GM18951 (cell line): ENCODE measurements around the gene NPAS3.

Source experiments
- POLR2A ChIP-seq: IDR thresholded peaks from 4 replicates; pipeline ENCODE4 v1.6.1; 2011; ENCODE audit warnings: mild to moderate bottlenecking; ENCODE audit not compliant: insufficient read length, insufficient read depth; ENCODE audit errors: extremely low read depth
- in situ Hi-C: fragments of 300-500 bp; cut with MboI; formaldehyde crosslinking; loops from one replicate; pipeline ENCODE4 v1.12.0; 2022; ENCODE audit warnings: low sequenced_read_pairs, mixed read lengths, inconsistent platforms; ENCODE audit not compliant: unreplicated experiment

The NPAS3 gene

GRCh38 chr14:33471776-33472175 lies 533.1 kb downstream of the NPAS3 start:
- in situ Hi-C loops: loop anchor here (10.0 kb wide), 1 partner anchor 323 kb away; no protein-coding TSS in a partner anchor
- no peak for TF ChIP-seq POLR2A

GRCh38 chr14:33475623-33476022 lies 536.9 kb downstream of the NPAS3 start:
- no peak for TF ChIP-seq POLR2A
- in situ Hi-C loops: loop anchor here (10.0 kb wide), 1 partner anchor 319 kb away; no protein-coding TSS in a partner anchor

- in situ Hi-C loops: loop anchor here (10.0 kb wide), 1 partner anchor 317 kb away; no protein-coding TSS in a partner anchor
- no peak for TF ChIP-seq POLR2A
These were observed 539.1 kb downstream of the NPAS3 start for GRCh38 chr14:33477797-33478196.

GRCh38 chr14:33480071-33480886 lies 541.6 kb downstream of the NPAS3 start:
- TF ChIP-seq POLR2A: no peak
- in situ Hi-C loops: no loop called here

- TF ChIP-seq POLR2A: no peak
- in situ Hi-C loops: no loop called here
These were observed 542.2 kb downstream of the NPAS3 start for GRCh38 chr14:33480887-33481184.

GRCh38 chr14:33483110-33483509 lies 544.4 kb downstream of the NPAS3 start:
- in situ Hi-C loops: no loop called here
- TF ChIP-seq POLR2A: no peak

GRCh38 chr14:33483541-33483940 lies 544.9 kb downstream of the NPAS3 start:
- no peak for TF ChIP-seq POLR2A
- in situ Hi-C loops: no loop called here

- in situ Hi-C loops: no loop called here
- TF ChIP-seq POLR2A: no peak
These were observed 545.6 kb downstream of the NPAS3 start for GRCh38 chr14:33484264-33484663.

GRCh38 chr14:33486332-33486890 lies 547.7 kb downstream of the NPAS3 start:
- in situ Hi-C loops: no loop called here
- no peak for TF ChIP-seq POLR2A

GRCh38 chr14:33488582-33488981 lies 549.9 kb downstream of the NPAS3 start:
- in situ Hi-C loops: no loop called here
- no peak for TF ChIP-seq POLR2A

- TF ChIP-seq POLR2A: no peak
- in situ Hi-C loops: no loop called here
These were observed 551.9 kb downstream of the NPAS3 start for GRCh38 chr14:33490555-33490954.

- no peak for TF ChIP-seq POLR2A
- in situ Hi-C loops: no loop called here
These were observed 552.4 kb downstream of the NPAS3 start for GRCh38 chr14:33491112-33491511.

GRCh38 chr14:33492491-33492890 lies 553.8 kb downstream of the NPAS3 start:
- no peak for TF ChIP-seq POLR2A
- in situ Hi-C loops: no loop called here

GRCh38 chr14:33493266-33493665 lies 554.6 kb downstream of the NPAS3 start:
- no peak for TF ChIP-seq POLR2A
- in situ Hi-C loops: no loop called here

GRCh38 chr14:33493990-33494389 lies 555.3 kb downstream of the NPAS3 start:
- no peak for TF ChIP-seq POLR2A
- in situ Hi-C loops: no loop called here

GRCh38 chr14:33499687-33500086 lies 561.0 kb downstream of the NPAS3 start:
- in situ Hi-C loops: no loop called here
- TF ChIP-seq POLR2A: no peak
